GM19328 (cell line): ENCODE data around the gene PLCB4.

Experiments
- ATAC-seq: cut with Tn5 transposase; IDR thresholded peaks from one replicate; pipeline ENCODE4 v1.9.1; 2021; ENCODE audit warnings: mild to moderate bottlenecking, moderate library complexity; ENCODE audit not compliant: unreplicated experiment

The PLCB4 gene

GRCh38 chr20:9417665-9418064 lies 348.8 kb downstream of the PLCB4 start:
- ATAC-seq, result no peak

GRCh38 chr20:9422321-9423057 lies 353.6 kb downstream of the PLCB4 start:
- ATAC-seq, result no peak

DNA sequence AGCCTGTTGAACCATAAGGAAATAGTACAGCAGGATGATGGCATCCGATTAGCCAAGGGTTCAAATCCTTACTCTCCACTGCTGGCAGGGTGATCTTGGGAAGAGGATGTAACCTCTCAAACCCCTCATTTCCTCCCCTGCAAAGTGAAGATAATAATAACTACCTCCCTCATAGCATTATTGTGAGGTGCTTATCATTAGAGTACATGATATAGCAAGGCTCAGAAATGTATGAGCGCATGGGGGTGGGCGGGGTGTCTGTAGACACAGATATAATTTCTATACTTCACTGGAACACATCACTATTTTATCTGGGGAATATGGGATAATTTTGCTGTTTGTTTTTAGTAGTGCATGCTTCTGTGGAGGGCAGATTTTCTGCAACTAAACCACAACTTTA lies 355.7 kb downstream of the PLCB4 start:
- ATAC-seq, result no peak

DNA sequence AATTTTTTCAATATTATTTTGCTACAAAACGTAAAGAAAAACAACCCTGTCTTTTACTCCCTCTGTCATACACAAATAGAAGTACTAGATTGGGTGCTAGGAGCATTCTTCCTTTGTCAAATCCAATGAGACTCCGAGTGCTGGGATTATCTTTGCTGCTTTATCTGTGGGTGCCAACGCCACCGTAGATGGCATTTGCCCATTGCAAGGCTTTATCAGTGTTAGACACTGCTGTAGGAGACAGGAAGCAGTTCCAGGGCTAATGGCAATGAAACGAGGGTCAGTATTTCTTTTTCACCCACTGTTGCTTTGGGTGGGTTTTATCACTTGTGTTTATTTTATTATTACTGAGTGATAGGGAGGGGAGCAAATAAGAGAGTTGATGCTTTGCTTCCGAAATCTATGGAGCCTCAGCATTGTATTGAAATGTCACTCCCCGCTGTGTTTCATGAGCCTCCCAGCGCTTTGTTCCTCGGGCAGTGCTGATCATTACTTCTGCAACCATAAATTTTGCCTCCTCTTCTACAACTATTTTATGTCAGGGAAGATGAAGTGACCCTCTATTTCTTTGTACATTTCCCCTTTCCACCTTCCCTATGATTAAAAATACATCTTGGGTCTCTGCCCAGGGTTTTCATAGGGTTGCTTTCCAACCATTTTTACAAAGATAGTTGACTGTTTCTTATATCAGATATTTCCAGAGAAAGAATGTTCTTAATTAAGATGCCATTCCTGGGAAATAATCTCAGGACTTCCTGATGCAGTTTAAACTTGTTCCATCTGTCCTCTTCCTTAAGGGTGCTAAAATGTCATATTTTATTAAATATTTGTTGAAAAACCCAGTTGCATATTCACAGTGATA lies 358.8 kb downstream of the PLCB4 start:
- ATAC-seq, result no peak

DNA sequence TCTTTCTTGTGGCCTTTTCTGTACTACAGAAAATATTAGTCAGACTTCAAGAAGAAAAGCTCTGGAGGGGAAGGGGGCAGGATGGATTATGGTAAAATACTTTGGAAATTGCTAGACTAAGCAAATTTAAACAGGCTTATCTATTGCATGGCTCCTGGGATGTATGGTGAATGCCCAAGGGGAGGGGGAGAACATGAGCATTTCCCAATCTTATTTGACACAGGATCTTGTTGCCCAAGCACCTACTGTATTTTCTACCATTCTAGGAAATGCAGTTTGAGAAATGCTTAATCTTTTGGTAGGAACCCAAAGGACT lies 359.4 kb downstream of the PLCB4 start:
- ATAC-seq, result no peak

DNA sequence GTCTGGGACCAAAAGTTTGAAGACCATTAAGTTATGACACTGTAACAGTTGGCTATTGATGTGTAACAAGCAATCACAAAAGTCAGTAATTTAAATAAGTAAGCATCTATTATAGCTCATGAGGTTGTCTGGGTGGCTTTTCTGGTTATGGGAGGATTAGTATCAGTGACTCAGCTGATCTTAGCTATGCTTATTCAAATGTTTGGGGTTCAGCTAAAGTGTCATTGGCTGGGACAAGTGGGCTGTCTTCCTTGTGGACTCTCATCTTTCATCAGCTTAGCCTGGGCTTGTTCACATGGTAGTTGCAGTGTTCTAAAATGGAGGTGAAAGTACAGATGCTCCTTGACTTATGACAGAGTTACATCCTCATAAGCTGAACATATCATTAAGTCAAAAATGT lies 370.9 kb downstream of the PLCB4 start:
- no peak for ATAC-seq

GRCh38 chr20:9440892-9441291 lies 372.0 kb downstream of the PLCB4 start:
- no peak for ATAC-seq

DNA sequence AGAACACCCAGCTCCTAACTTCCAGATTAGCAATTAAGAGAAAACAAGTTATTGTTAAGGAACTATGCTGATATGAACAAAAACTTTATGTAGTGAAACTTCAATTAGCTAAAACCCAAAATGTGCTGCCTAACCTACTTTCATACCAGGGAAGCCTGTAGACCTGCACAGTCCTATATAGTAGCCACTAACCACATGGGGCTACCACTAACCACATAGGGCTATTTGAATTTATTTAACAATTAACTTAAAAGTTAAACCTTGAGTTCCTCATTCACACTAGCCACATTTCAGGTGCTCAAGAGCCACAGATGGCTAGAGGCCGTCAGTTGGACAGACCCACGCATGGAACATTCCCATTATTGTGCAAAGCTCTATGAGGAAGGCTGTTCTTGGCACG lies 373.1 kb downstream of the PLCB4 start:
- ATAC-seq, result peak; percentile 49

GRCh38 chr20:9442858-9443257 lies 374.0 kb downstream of the PLCB4 start:
- peak; percentile 71 for ATAC-seq

GRCh38 chr20:9444921-9445320 lies 376.0 kb downstream of the PLCB4 start:
- no peak for ATAC-seq

- no peak for ATAC-seq
Measured at GRCh38 chr20:9447182-9447581, 378.3 kb downstream of the PLCB4 start.

- no peak for ATAC-seq
Measured at GRCh38 chr20:9453201-9453600, 384.3 kb downstream of the PLCB4 start.

DNA sequence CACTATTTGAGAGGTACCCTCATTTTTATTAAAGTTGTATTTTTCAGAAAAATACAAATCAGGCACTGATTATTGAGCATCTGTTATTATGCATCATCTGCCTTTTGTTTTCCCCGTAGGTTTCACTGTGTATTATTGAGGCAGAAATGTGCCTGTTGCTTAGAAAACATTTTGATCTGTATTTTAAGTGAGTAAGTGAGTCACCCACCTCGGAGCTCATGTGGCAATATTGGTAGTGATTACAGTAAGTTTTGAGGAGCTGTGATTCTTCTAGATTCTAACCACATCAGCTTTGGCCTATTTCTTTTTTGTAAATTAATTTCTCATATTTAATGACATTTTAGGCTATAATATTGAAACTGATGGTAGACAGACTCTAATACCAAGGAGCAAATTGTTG lies 385.9 kb downstream of the PLCB4 start:
- ATAC-seq, result no peak

GRCh38 chr20:9457136-9457535 lies 388.2 kb downstream of the PLCB4 start:
- no peak for ATAC-seq

- ATAC-seq, result peak; percentile 73
Measured at GRCh38 chr20:9458138-9458796, 389.4 kb downstream of the PLCB4 start.

- ATAC-seq, result no peak
Measured at GRCh38 chr20:9460518-9460917, 391.6 kb downstream of the PLCB4 start.

GRCh38 chr20:9467995-9468394 lies 399.1 kb downstream of the PLCB4 start:
- no peak for ATAC-seq

DNA sequence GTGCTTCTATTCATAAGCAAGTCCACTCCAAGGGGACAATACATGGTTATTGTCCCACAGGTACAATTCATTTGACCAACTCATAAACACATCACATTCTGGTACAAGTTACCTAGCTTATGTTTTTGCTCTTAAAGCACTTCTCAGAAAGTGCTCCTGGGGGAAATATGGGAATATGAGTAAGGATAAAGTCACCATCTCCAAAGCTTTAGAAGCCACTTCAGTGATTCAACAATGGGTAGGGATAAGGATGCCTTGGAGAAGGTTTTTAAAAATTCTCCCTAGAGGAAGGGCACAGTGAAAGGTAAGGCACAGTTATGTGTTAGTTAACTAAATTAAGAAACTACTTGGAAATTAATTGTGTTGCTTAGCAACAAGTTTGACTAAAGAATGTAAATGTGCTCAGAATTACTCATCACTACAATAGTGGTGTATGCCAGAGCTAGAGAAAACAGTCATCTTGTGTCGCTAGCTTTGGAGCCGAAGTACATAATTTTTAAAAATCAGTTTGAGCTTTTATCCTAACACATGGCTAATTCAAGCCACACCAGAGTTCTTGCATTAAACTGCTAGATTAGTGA lies 406.0 kb downstream of the PLCB4 start:
- no peak for ATAC-seq

- no peak for ATAC-seq
Measured at GRCh38 chr20:9475456-9475855, 406.6 kb downstream of the PLCB4 start.

DNA sequence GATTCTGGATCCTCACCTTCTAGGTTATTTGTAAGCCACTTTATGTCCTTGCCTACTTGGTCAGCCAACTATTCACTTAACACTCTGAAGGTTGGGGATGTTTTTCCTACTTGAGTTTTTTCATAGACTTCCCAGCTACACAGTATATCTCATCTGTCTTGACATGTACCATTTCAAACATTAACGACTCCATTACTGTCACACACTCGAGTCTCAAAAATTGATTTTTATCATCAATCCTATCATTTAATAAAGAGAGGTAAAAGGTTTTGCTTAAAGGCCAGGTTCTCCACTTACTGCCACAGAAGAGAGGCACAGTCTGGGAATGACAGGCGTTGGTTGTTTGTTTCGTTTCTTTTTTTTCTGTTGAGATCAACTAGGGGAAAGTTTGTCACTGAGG lies 407.3 kb downstream of the PLCB4 start:
- no peak for ATAC-seq

- no peak for ATAC-seq
Measured at GRCh38 chr20:9476637-9477036, 407.8 kb downstream of the PLCB4 start.

GRCh38 chr20:9478771-9479170 lies 409.9 kb downstream of the PLCB4 start:
- no peak for ATAC-seq
